GM12878 (cell line): ENCODE measurements around the gene CFHR5. TPM values are rescaled to one million over a fixed set of nuclear protein-coding genes. Genes with fewer than 3 reads are reported as not detected.

Source experiments
- polyA plus RNA-seq, 11 experiments: library from polyadenylated mRNA; depleted of rRNA in 4 of 11; unstranded in 6 of 11; stranded (reverse) in 5 of 11; fragments of >200 nt; fragmentation: Nextera tagmentation in 4 of 11; fragmentation: Illumina TruSeq in 1 of 11; extraction: Ambion mirVana in 4 of 11; extraction: Trizol in 1 of 11; gene quantifications; 1 replicate in 1 of 11; 2 replicates in 10 of 11; pipeline versions ENCODE4 v1.2.1 to v1.2.3, GENCODE V29; 2011 to 2016; ENCODE audit warnings: inconsistent platforms in 2 of 11, missing spikeins in 2 of 11, low read depth in 1 of 11
- small RNA-seq: library from RNA; depleted of rRNA; stranded (forward); fragments of <200 nt; gene quantifications from one replicate; pipeline ENCODE3, GENCODE V24; 2014
- total RNA-seq, 4 experiments: library from RNA; depleted of rRNA in 3 of 4; stranded (reverse); fragments of >200 nt in 3 of 4; fragmentation: Illumina TruSeq in 1 of 4; extraction: Trizol in 1 of 4; gene quantifications; 2 replicates each; pipeline versions ENCODE4 v1.2.1 to v1.2.3, GENCODE V29; 2013 to 2021

CFHR5 gene
- total and polyA plus RNA-seq, 10 of the 15 experiments (the other 5 are each of a cell fraction or from before 2014, with no cell fraction given) = not detected

Small RNA genes within 50 kb of the gene (small RNA-seq; reads per million reads assigned to genes)
- gene AL139418.1 = not detected

Other genes starting within 250 kb of the CFHR5 start
- 0.17 TPM in 1 of 2 replicates, not detected in the other for gene CFHR3, start 202.7 kb upstream of the CFHR5 start, total RNA-seq (2014; rRNA removed)
- not detected in 2 replicates for gene CFHR3, start 202.7 kb upstream of the CFHR5 start, total RNA-seq (2014; rRNA removed; fragmentation: Illumina TruSeq; extraction: Trizol)
- gene CFHR3, start 202.7 kb upstream of the CFHR5 start, total RNA-seq (2021) = not detected in 2 replicates
- gene CFHR3, start 202.7 kb upstream of the CFHR5 start, polyA plus RNA-seq (2011; rRNA removed) = not detected in 2 replicates
- gene CFHR3, start 202.7 kb upstream of the CFHR5 start, polyA plus RNA-seq (2014; fragmentation: Illumina TruSeq; extraction: Trizol) = not detected in 2 replicates
- gene CFHR3, start 202.7 kb upstream of the CFHR5 start, polyA plus RNA-seq (2014; fragmentation: Nextera tagmentation; extraction: Ambion mirVana) = not detected
- gene CFHR3, start 202.7 kb upstream of the CFHR5 start, polyA plus RNA-seq (2014; rRNA removed) = not detected in 2 replicates
- gene CFHR3, start 202.7 kb upstream of the CFHR5 start, polyA plus RNA-seq (2016; fragmentation: Nextera tagmentation; extraction: Ambion mirVana) = not detected
- not detected in 2 replicates for gene CFHR1, start 157.8 kb upstream of the CFHR5 start, total RNA-seq (2014; rRNA removed)
- not detected in 2 replicates for gene CFHR1, start 157.8 kb upstream of the CFHR5 start, total RNA-seq (2014; rRNA removed; fragmentation: Illumina TruSeq; extraction: Trizol)
- not detected in 2 replicates for gene CFHR1, start 157.8 kb upstream of the CFHR5 start, total RNA-seq (2021)
- not detected in 2 replicates for gene CFHR1, start 157.8 kb upstream of the CFHR5 start, polyA plus RNA-seq (2011; rRNA removed)
- not detected in 2 replicates for gene CFHR1, start 157.8 kb upstream of the CFHR5 start, polyA plus RNA-seq (2014; fragmentation: Illumina TruSeq; extraction: Trizol)
- under 1 TPM in 1 of 2 experiments, not detected in 1; 0.04 TPM for gene CFHR1, start 157.8 kb upstream of the CFHR5 start, polyA plus RNA-seq (2014; fragmentation: Nextera tagmentation; extraction: Ambion mirVana)
- gene CFHR1, start 157.8 kb upstream of the CFHR5 start, polyA plus RNA-seq (2014; rRNA removed) = not detected in 2 replicates
- not detected for gene CFHR1, start 157.8 kb upstream of the CFHR5 start, polyA plus RNA-seq (2016; fragmentation: Nextera tagmentation; extraction: Ambion mirVana)
- gene CFHR4, start 89.5 kb upstream of the CFHR5 start, total RNA-seq (2014; rRNA removed) = not detected in 2 replicates
- not detected in 2 replicates for gene CFHR4, start 89.5 kb upstream of the CFHR5 start, total RNA-seq (2014; rRNA removed; fragmentation: Illumina TruSeq; extraction: Trizol)
- not detected in 2 replicates for gene CFHR4, start 89.5 kb upstream of the CFHR5 start, total RNA-seq (2021)
- not detected in 2 replicates for gene CFHR4, start 89.5 kb upstream of the CFHR5 start, polyA plus RNA-seq (2011; rRNA removed)
- not detected in 2 replicates for gene CFHR4, start 89.5 kb upstream of the CFHR5 start, polyA plus RNA-seq (2014; fragmentation: Illumina TruSeq; extraction: Trizol)
- not detected for gene CFHR4, start 89.5 kb upstream of the CFHR5 start, polyA plus RNA-seq (2014; fragmentation: Nextera tagmentation; extraction: Ambion mirVana)
- not detected in 2 replicates for gene CFHR4, start 89.5 kb upstream of the CFHR5 start, polyA plus RNA-seq (2014; rRNA removed)
- gene CFHR4, start 89.5 kb upstream of the CFHR5 start, polyA plus RNA-seq (2016; fragmentation: Nextera tagmentation; extraction: Ambion mirVana) = not detected
- not detected in 2 replicates for gene CFHR2, start 33.8 kb upstream of the CFHR5 start, total RNA-seq (2014; rRNA removed)
- gene CFHR2, start 33.8 kb upstream of the CFHR5 start, total RNA-seq (2014; rRNA removed; fragmentation: Illumina TruSeq; extraction: Trizol) = not detected in 2 replicates
- gene CFHR2, start 33.8 kb upstream of the CFHR5 start, total RNA-seq (2021) = not detected in 2 replicates
- not detected in 2 replicates for gene CFHR2, start 33.8 kb upstream of the CFHR5 start, polyA plus RNA-seq (2011; rRNA removed)
- not detected in 2 replicates for gene CFHR2, start 33.8 kb upstream of the CFHR5 start, polyA plus RNA-seq (2014; fragmentation: Illumina TruSeq; extraction: Trizol)
- not detected for gene CFHR2, start 33.8 kb upstream of the CFHR5 start, polyA plus RNA-seq (2014; fragmentation: Nextera tagmentation; extraction: Ambion mirVana)
- gene CFHR2, start 33.8 kb upstream of the CFHR5 start, polyA plus RNA-seq (2014; rRNA removed) = not detected in 2 replicates
- gene CFHR2, start 33.8 kb upstream of the CFHR5 start, polyA plus RNA-seq (2016; fragmentation: Nextera tagmentation; extraction: Ambion mirVana) = not detected
- not detected in 2 replicates for gene F13B, start 89.7 kb downstream of the CFHR5 start, total RNA-seq (2014; rRNA removed)
- not detected in 2 replicates for gene F13B, start 89.7 kb downstream of the CFHR5 start, total RNA-seq (2014; rRNA removed; fragmentation: Illumina TruSeq; extraction: Trizol)
- gene F13B, start 89.7 kb downstream of the CFHR5 start, total RNA-seq (2021) = not detected in 2 replicates
- gene F13B, start 89.7 kb downstream of the CFHR5 start, polyA plus RNA-seq (2011; rRNA removed) = 0.10 TPM in 1 of 2 replicates, not detected in the other
- gene F13B, start 89.7 kb downstream of the CFHR5 start, polyA plus RNA-seq (2014; fragmentation: Illumina TruSeq; extraction: Trizol) = not detected in 2 replicates
- under 1 TPM in 1 of 2 experiments, not detected in 1; 0.06 TPM for gene F13B, start 89.7 kb downstream of the CFHR5 start, polyA plus RNA-seq (2014; fragmentation: Nextera tagmentation; extraction: Ambion mirVana)
- gene F13B, start 89.7 kb downstream of the CFHR5 start, polyA plus RNA-seq (2014; rRNA removed) = not detected in 2 replicates
- not detected for gene F13B, start 89.7 kb downstream of the CFHR5 start, polyA plus RNA-seq (2016; fragmentation: Nextera tagmentation; extraction: Ambion mirVana)
- gene ASPM, start 169.1 kb downstream of the CFHR5 start, total RNA-seq (2014; rRNA removed) = 43.8 and 50.5 TPM in 2 replicates
- gene ASPM, start 169.1 kb downstream of the CFHR5 start, total RNA-seq (2014; rRNA removed; fragmentation: Illumina TruSeq; extraction: Trizol) = 54.9 and 55.4 TPM in 2 replicates
- gene ASPM, start 169.1 kb downstream of the CFHR5 start, total RNA-seq (2021) = 36.4 and 36.9 TPM in 2 replicates
- gene ASPM, start 169.1 kb downstream of the CFHR5 start, polyA plus RNA-seq (2011; rRNA removed) = 26.4 and 51.0 TPM in 2 replicates
- 41.1 and 46.4 TPM in 2 replicates for gene ASPM, start 169.1 kb downstream of the CFHR5 start, polyA plus RNA-seq (2014; fragmentation: Illumina TruSeq; extraction: Trizol)
- gene ASPM, start 169.1 kb downstream of the CFHR5 start, polyA plus RNA-seq (2014; fragmentation: Nextera tagmentation; extraction: Ambion mirVana) = 10 to 100 TPM; 16.2 to 16.4 TPM
- gene ASPM, start 169.1 kb downstream of the CFHR5 start, polyA plus RNA-seq (2014; rRNA removed) = 21.1 and 24.8 TPM in 2 replicates
- gene ASPM, start 169.1 kb downstream of the CFHR5 start, polyA plus RNA-seq (2016; fragmentation: Nextera tagmentation; extraction: Ambion mirVana) = 10 to 100 TPM; 25.8 to 26.3 TPM
- 2.5 and 3.4 TPM in 2 replicates for gene ZBTB41, start 223.7 kb downstream of the CFHR5 start, total RNA-seq (2014; rRNA removed)
- gene ZBTB41, start 223.7 kb downstream of the CFHR5 start, total RNA-seq (2014; rRNA removed; fragmentation: Illumina TruSeq; extraction: Trizol) = 4.2 and 4.8 TPM in 2 replicates
- gene ZBTB41, start 223.7 kb downstream of the CFHR5 start, total RNA-seq (2021) = 3.7 and 3.9 TPM in 2 replicates
- gene ZBTB41, start 223.7 kb downstream of the CFHR5 start, polyA plus RNA-seq (2011; rRNA removed) = 4.2 and 7.7 TPM in 2 replicates
- gene ZBTB41, start 223.7 kb downstream of the CFHR5 start, polyA plus RNA-seq (2014; fragmentation: Illumina TruSeq; extraction: Trizol) = 2.5 and 3.7 TPM in 2 replicates
- gene ZBTB41, start 223.7 kb downstream of the CFHR5 start, polyA plus RNA-seq (2014; fragmentation: Nextera tagmentation; extraction: Ambion mirVana) = 1 to 10 TPM in 1 of 2 experiments, under 1 TPM in 1; 0.91 to 1.2 TPM
- gene ZBTB41, start 223.7 kb downstream of the CFHR5 start, polyA plus RNA-seq (2014; rRNA removed) = 1.2 TPM in 2 replicates
- 1 to 10 TPM; 2.0 to 2.2 TPM for gene ZBTB41, start 223.7 kb downstream of the CFHR5 start, polyA plus RNA-seq (2016; fragmentation: Nextera tagmentation; extraction: Ambion mirVana)